HG02885 (cell line): ENCODE data around the gene ASGR1.
"Not testable (repeated sequence)": the region's sequence is repeated elsewhere in the genome, so short reads cannot be mapped to it uniquely, and the experiment has no call there.

Source experiments
- ATAC-seq: cut with Tn5 transposase; IDR thresholded peaks from one replicate; pipeline ENCODE4 v1.9.1; 2021; ENCODE audit warnings: mild to moderate bottlenecking; ENCODE audit not compliant: unreplicated experiment, poor library complexity

The ASGR1 gene

GRCh38 chr17:7169565-7169908, 9.6 kb downstream of the ASGR1 start:
- ATAC-seq = not testable (repeated sequence)

GRCh38 chr17:7168841-7169564, 10.2 kb downstream of the ASGR1 start:
- ATAC-seq = not testable (repeated sequence)

- ATAC-seq = no peak
Observed at GRCh38 chr17:7167832-7168231, 11.3 kb downstream of the ASGR1 start.

- no peak for ATAC-seq
Observed at GRCh38 chr17:7166873-7167272, 12.3 kb downstream of the ASGR1 start.

GRCh38 chr17:7159571-7159970, 19.6 kb downstream of the ASGR1 start:
- not testable (repeated sequence) for ATAC-seq

- ATAC-seq = not testable (repeated sequence)
Observed at GRCh38 chr17:7158424-7158823, 20.7 kb downstream of the ASGR1 start.

GRCh38 chr17:7156342-7156940, 22.7 kb downstream of the ASGR1 start:
- no peak for ATAC-seq

GRCh38 chr17:7147772-7148171, 31.4 kb downstream of the ASGR1 start:
- no peak for ATAC-seq

GRCh38 chr17:7146115-7146514, 33.1 kb downstream of the ASGR1 start:
- ATAC-seq = no peak

GRCh38 chr17:7144213-7144612, 35.0 kb downstream of the ASGR1 start:
- ATAC-seq = no peak

GRCh38 chr17:7141824-7142223, 37.3 kb downstream of the ASGR1 start:
- ATAC-seq = no peak

GRCh38 chr17:7139400-7139799, 39.8 kb downstream of the ASGR1 start:
- no peak for ATAC-seq

- ATAC-seq = no peak
Observed at GRCh38 chr17:7138800-7139381, 40.3 kb downstream of the ASGR1 start.

- no peak for ATAC-seq
Observed at GRCh38 chr17:7137171-7137943, 41.8 kb downstream of the ASGR1 start.

GRCh38 chr17:7136266-7136877, 42.8 kb downstream of the ASGR1 start:
- ATAC-seq = no peak

- no peak for ATAC-seq
Observed at GRCh38 chr17:7133916-7134315, 45.3 kb downstream of the ASGR1 start.

GRCh38 chr17:7133424-7133823, 45.7 kb downstream of the ASGR1 start:
- ATAC-seq = no peak

GRCh38 chr17:7132511-7133094, 46.6 kb downstream of the ASGR1 start:
- ATAC-seq = peak; percentile 63

- no peak for ATAC-seq
Observed at GRCh38 chr17:7131423-7131791, 47.8 kb downstream of the ASGR1 start.
